ENCODE measurements around the gene GNMT. TPM values are rescaled to one million over a fixed set of nuclear protein-coding genes. Genes with fewer than 3 reads are reported as not detected.

GNMT gene
- total and polyA plus RNA-seq, 2 experiments from 2014 or later = 4.4 to 16.2 TPM

- Histone ChIP-seq H4K20me1 (ENCODE audit: insufficient read depth, poor library complexity, severe bottlenecking) (peaks cover 3% of the 10 kb centered on the region), H3K9me2 (replicated peaks; ENCODE audit: insufficient read depth) (no peaks in the 10 kb centered on the region), H3K4me1 (ENCODE audit: insufficient read depth) (peaks cover 8% of the 10 kb centered on the region), H3K4me3 (peak overlapping the region; percentile 29), H2AFZ (peak overlapping the region; percentile 49), H3K27ac (peak overlapping the region; percentile 51), H3K36me3 (replicated peaks; ENCODE audit: insufficient read depth, low read depth) (no peaks in the 10 kb centered on the region), H3K79me2 (peaks cover 51% of the 10 kb centered on the region), H3K4me2 (peak overlapping the region; percentile 95), H3K9me3 (ENCODE audit: low read depth) (no peaks in the 10 kb centered on the region), H3K27me3 (no peaks in the 10 kb centered on the region)
- TF ChIP-seq EZH2phosphoT487 (IDR thresholded peaks at IDR 0.05; ENCODE audit: low read depth, severe bottlenecking, unreplicated experiment) = no peak
- TF ChIP-seq EZH2 (IDR thresholded peaks at IDR 0.05; ENCODE audit: borderline replicate concordance) = no peak
- TF ChIP-seq CTCF (IDR thresholded peaks at IDR 0.05; ENCODE audit: poor library complexity) = no peak
- WGBS (ENCODE audit: low lambda C conversion rate, missing lambda C conversion rate) = 6% methylated on average over 15 of the region's 25 CpGs
- DNase-seq (ENCODE audit: low spot score) = no peak
Measured at GRCh38 chr6:43013097-43013842, 52.7 kb downstream of the GNMT start.

Other genes with a start within 250 kb of the GNMT start
- not detected in 2 replicates for gene PRPH2, start 238.2 kb upstream of the GNMT start, total RNA-seq
- gene PRPH2, start 238.2 kb upstream of the GNMT start, polyA plus RNA-seq = not detected in 2 replicates
- 28.9 and 30.2 TPM in 2 replicates for gene TBCC, start 214.7 kb upstream of the GNMT start, total RNA-seq
- 22.1 and 31.5 TPM in 2 replicates for gene TBCC, start 214.7 kb upstream of the GNMT start, polyA plus RNA-seq
- gene BICRAL, start 178.7 kb upstream of the GNMT start, total RNA-seq = 6.3 and 8.1 TPM in 2 replicates
- gene BICRAL, start 178.7 kb upstream of the GNMT start, polyA plus RNA-seq = 2.1 and 3.1 TPM in 2 replicates
- gene RPL7L1, start 81.1 kb upstream of the GNMT start, total RNA-seq = 94.9 and 111 TPM in 2 replicates
- 63.0 and 69.5 TPM in 2 replicates for gene RPL7L1, start 81.1 kb upstream of the GNMT start, polyA plus RNA-seq
- gene PTCRA, start 44.7 kb upstream of the GNMT start, total RNA-seq = not detected in 2 replicates
- gene PTCRA, start 44.7 kb upstream of the GNMT start, polyA plus RNA-seq = not detected in 2 replicates
- 53.8 and 71.8 TPM in 2 replicates for gene CNPY3, start 31.3 kb upstream of the GNMT start, total RNA-seq
- gene CNPY3, start 31.3 kb upstream of the GNMT start, polyA plus RNA-seq = 137 and 152 TPM in 2 replicates
- 32.4 and 39.4 TPM in 2 replicates for gene PEX6, start 18.4 kb downstream of the GNMT start, total RNA-seq
- gene PEX6, start 18.4 kb downstream of the GNMT start, polyA plus RNA-seq = 36.0 and 46.1 TPM in 2 replicates
- 35.2 and 40.2 TPM in 2 replicates for gene PPP2R5D, start 23.8 kb downstream of the GNMT start, total RNA-seq
- 28.3 and 30.8 TPM in 2 replicates for gene PPP2R5D, start 23.8 kb downstream of the GNMT start, polyA plus RNA-seq
- 72.9 and 73.3 TPM in 2 replicates for gene MEA1, start 53.2 kb downstream of the GNMT start, total RNA-seq
- 117 and 127 TPM in 2 replicates for gene MEA1, start 53.2 kb downstream of the GNMT start, polyA plus RNA-seq
- gene KLHDC3, start 53.5 kb downstream of the GNMT start, total RNA-seq = 75.5 and 90.5 TPM in 2 replicates
- 92.0 and 99.5 TPM in 2 replicates for gene KLHDC3, start 53.5 kb downstream of the GNMT start, polyA plus RNA-seq
- gene RRP36, start 60.9 kb downstream of the GNMT start, total RNA-seq = 75.8 and 83.2 TPM in 2 replicates
- 72.5 and 73.2 TPM in 2 replicates for gene RRP36, start 60.9 kb downstream of the GNMT start, polyA plus RNA-seq
- 46.1 and 58.2 TPM in 2 replicates for gene CUL7, start 93.1 kb downstream of the GNMT start, total RNA-seq
- 39.2 and 46.4 TPM in 2 replicates for gene CUL7, start 93.1 kb downstream of the GNMT start, polyA plus RNA-seq
- 24.7 and 28.8 TPM in 2 replicates for gene MRPL2, start 98.7 kb downstream of the GNMT start, total RNA-seq
- gene MRPL2, start 98.7 kb downstream of the GNMT start, polyA plus RNA-seq = 68.4 and 81.8 TPM in 2 replicates
- gene KLC4, start 98.9 kb downstream of the GNMT start, total RNA-seq = 73.4 and 73.5 TPM in 2 replicates
- gene KLC4, start 98.9 kb downstream of the GNMT start, polyA plus RNA-seq = 67.5 and 68.9 TPM in 2 replicates
- 108 and 127 TPM in 2 replicates for gene PTK7, start 115.6 kb downstream of the GNMT start, total RNA-seq
- gene PTK7, start 115.6 kb downstream of the GNMT start, polyA plus RNA-seq = 159 and 162 TPM in 2 replicates
- 19.1 and 22.0 TPM in 2 replicates for gene SRF, start 210.5 kb downstream of the GNMT start, total RNA-seq
- gene SRF, start 210.5 kb downstream of the GNMT start, polyA plus RNA-seq = 7.4 and 9.3 TPM in 2 replicates
- 13.4 and 26.2 TPM in 2 replicates for gene CUL9, start 221.4 kb downstream of the GNMT start, total RNA-seq
- gene CUL9, start 221.4 kb downstream of the GNMT start, polyA plus RNA-seq = 20.1 and 22.3 TPM in 2 replicates